ENCODE measurements around the gene ACOX1.

Gene ACOX1

DNA sequence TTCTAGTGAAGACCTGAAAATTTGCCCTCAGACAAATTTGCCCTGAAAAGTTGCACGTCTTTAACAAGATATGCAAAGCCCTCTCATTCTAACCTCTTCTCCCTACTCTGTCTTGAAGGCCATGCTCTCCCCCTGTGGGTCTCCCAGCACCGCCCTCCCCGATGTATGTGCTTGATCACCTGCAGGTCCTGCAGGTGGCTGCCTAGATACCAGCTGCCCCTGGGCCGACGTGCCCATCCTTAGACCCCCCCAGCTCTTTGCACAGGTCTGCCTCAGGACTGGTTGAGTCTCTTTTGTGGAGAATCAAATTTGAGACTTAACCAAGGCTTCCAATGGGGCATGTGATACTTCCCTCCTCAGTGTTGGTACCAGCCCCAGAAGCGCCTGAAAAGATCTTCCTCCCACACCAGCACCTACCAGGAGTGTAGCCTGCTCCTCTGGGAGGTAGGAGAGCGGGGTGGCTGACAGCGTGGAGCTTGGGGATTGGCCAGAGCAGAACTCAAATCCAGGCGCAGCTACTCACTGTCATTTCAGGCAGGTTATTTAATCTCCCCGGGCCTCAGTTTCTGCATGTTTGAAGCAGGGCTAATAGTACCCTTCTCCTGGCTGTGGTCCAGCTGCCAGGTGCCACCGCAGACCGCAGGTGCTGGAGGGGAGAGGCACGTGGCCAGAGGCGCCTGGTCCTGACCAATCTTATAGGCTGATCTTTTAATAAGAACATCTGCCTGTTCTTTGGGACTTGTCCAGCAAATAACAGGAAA is 69.7 kb downstream of the ACOX1 start:
- DNase-seq (ENCODE audit: low read depth in 2 of 2), result no peak

DNA sequence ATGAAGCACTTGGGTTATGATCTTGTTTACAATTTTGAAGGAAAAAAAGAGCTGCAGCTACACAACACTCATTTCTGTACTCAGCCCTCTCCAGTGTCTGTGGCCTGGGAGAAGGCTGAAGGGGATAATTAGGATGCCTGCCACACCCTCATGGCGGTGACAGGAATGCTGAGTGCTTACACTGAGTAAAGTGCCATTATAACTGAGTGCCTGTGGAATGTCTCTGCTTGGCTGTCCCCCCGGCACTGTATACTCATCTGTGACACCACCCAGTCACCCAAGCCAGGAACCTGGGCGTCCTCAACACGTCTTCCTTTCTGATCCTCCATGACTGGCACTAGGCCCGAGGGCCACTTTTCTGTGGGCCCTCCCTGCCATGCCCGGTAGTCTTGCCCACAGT is 70.8 kb downstream of the ACOX1 start:
- no peak for DNase-seq (ENCODE audit: low read depth in 2 of 2)

DNA sequence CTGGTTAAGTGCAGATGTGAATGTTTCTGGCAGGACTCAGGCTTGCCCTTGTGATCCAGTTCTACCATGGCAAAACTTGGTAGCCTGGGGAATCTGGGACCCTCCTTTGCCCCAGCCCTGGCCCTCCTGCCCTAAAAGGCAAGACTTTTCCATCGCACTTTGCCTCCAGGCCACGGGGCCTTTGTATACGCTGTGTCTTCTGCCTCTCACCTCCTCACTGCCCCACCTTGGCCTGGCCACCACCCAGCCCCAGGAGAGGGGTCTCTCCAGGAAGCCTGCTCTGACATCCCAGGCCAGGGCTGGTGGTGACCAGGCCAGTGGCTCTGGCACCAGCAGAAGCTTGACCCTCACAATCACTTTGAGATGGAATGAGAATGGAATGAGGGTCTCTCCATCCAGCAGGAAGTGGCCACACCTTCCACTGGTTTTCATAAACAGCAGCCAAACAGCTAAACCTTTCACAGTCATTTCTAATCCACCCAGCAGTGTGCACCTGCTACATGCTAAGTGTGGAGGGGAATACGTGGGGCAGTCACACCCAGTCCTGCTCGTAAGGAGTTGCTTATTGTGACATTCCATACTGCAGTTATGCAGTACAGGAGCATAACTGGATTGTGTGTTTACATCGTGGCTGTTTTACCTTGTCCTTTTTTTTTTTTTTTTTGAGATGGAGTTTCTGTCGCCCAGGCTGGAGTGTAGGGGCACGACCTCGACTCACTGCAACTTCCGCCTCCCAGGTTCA is 72.7 kb downstream of the ACOX1 start:
- DNase-seq (ENCODE audit: low read depth in 2 of 2), result no peak

DNA sequence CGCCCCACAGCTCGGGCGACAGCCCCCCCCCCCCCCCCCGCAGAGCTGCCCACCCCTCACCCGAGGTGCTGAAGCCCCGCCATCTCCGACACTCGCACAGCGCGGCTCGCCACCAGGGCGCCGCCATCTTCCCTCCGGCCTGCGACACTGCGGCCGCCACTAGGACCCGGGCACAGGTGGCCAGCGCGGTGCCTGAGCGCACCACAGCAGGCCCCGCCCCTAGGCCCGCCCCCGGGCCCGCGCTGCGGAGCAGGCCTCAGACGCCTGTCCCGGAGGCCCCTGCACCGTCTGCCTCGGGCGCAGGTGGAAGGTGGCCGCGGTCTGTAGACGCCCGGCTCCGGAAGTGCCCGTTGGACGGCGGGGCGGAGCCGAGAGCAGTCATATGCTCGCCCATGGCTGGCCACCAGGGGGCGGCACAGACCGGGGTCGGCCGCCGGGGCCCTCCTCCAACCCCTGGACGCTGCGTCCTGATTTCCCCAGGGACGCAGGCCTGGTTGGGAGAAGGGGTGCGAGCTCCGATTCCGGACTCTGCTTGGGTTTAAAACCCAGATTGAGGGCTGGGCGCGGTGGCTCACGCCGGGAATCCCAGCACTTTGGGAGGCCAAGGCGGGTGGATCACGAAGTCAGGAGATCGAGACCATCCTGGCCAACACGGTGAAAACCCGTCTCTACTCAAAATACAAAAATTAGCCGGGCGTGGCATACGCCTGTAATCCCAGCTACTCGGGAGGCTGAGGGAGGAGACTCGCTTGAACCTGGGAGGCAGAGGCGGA is 74.0 kb downstream of the ACOX1 start, which contains the start of gene MRPL38:
Gene MRPL38, minus strand, starts transcription at position 136 of the 773 bp plus-strand sequence. Its CDS starts 9 bp downstream, at position 127.
- DNase-seq (ENCODE audit: low read depth in 2 of 2), result peak; percentile 75 to 78

DNA sequence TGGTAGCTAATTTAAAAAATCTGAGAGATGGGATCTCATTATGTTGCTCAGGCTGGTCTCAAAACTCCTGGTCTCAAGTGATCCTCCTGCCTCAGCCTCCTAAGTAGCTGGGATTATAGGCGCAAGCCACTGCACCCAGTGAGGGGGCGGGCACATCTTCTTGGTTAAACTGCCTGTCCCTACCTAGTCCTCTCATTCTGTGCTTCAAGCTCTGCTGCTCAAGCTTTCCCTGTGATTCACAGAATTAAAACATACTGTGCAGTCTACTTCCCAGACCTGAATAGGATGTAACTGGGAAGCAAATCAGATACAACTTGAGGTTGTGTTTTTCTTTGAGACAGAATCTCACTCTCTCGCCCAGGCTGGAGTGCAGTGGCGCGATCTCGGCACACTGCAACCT is 76.6 kb downstream of the ACOX1 start:
- DNase-seq (ENCODE audit: low read depth in 2 of 2), result no peak

DNA sequence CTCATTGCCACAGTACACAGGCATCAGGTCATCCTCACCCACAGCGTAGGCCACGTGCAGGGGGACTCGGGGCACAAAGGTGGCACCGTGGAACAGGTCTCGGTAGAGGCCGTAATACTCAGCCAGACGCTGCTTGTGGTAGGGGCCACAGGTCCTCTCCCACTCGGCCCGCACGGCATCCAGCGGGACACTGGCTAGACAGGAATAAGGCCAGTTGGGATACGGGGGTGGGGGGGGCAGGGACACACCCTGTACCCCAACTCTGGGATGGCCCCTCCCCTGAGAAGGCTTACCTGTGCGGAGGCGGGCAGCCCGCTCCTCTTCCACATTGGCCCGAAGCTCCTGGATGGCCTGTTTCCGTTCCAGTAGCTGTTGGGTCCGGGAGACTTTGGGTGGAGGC is 77.2 kb downstream of the ACOX1 start:
- DNase-seq (ENCODE audit: low read depth in 2 of 2), result no peak

DNA sequence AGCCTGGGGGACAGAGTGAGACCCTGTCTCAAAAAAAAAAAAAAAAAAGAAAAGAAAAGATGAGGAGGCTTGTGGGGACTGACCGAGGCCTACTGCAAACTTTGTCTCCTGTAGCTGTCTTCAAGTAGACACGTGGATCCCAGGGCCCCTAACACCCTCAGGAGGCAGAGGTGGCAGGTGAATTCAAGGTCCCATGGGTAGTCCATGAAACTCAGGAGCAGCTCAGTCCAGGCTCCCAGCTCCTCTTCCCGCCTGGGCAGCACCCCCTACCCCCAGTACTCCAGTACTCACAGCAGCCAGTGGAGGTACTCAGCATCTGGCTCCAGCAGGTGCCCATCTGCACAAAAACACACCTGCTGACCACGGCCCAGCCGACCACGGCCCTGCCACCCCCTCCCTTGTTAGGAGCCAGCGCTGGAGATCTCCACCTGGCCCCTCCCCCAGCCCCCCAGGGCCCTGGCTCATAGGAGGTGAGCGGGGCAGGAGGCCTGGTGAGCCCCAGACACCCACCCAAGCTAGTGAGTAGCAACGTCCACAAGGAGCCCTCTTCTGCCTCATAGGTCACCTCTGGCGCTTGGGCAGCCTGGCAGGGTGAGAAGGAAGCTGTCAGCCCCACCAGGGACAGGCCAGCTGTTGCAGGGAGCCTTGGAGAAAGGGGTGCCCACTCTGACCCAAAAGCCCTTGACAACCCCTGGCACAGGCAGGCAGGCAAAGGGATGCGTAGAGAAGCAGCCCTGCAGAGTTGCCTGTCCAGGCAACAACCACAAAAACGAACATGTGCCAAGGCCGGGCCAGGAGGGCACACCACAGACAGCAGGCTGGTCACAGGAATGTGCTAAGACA is 78.1 kb downstream of the ACOX1 start:
- no peak for DNase-seq (ENCODE audit: low read depth in 2 of 2)

DNA sequence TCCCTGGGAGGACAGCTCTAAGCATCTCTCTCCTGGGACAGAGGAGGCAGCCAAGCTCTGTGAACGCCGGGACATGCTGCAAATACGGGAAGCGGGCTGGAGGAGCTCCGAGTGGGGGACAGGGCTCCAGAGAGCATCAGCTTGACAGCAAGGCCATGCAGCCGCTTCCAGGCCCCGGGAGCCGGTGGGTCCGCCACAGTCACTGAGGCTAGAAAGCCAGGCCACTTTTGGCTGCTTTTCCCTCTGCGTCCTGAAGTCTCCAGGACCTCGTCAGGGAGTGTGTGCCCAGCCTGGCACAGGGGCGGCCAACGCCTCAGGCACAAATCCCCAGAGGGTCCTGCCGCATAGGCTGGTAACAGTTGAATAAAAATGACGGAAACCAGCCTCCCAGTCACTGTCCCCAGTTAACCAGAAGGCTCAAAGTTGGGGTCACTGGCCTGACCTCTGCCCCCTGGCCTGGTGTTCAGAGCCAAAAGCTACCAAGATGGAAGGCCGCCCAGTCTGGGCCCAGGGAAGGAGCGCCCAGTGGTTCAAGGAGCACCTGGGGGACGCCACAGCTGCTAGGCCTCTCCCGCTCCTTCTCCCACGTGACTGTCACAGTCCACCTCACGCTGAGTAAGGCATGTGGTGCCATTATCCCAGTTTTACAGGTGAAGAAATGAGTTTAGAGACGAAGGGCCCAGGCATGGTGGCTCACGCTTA is 79.0 kb downstream of the ACOX1 start:
- no peak for DNase-seq (ENCODE audit: low read depth in 2 of 2)

DNA sequence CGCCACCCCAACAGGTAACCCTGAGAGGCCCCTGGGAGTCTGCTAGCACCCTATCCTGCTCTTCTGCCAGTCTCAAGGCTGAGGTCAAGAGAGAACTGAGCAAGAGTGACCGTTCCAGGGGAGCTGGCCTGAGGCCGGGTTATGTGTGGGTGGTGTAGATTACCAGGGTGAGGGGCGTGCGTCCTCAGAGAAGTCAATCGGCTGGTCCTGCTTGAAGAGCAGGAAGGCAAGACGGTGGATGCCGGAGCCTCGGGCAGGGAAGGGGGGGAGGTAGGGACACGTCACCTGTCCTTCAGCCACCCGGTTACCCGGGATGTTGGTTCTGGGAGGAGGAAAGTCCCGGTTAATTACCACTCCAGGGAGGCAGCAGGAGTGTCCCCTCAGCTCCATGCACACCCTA is 79.6 kb downstream of the ACOX1 start:
- DNase-seq (ENCODE audit: low read depth in 2 of 2), result no peak

DNA sequence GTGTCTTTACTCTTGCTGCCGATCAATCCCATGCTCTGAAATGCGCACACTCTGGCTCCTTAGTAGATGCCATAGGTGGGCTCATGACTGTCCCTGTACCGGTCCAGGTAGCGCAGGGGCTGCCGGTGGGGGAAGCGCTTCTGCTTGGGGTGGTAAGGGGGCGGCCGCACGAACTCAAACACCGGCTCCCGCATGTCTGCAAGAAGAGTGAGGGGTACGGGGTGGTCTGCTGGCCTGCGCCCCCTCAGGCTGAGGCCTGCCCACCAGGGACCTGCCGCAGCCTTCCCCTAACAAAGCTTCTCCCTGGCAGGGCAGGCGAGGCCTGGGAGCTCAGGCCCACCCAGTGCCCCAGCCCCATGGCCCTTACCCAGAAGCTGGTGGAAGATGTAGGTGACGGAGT is 80.2 kb downstream of the ACOX1 start:
- no peak for DNase-seq (ENCODE audit: low read depth in 2 of 2)

DNA sequence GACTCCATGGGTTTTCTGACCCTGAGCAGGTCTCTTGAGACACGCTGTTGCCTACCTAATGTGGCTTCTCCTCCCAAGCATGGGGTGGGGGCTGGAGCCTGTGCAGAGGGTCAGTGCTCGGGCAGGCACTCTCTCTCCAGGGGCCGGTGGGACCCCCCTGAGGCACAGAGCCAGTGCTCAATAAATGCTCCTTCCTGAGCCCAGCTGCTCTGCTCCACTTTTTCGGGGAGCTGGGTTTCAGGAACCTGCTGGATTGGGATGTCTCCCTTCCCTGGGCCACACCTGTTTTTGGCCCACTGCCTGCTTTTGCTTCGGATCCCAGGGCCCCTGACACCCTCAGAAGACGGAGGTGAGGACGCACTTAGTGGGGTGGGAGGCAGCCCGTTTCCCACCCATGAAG is 80.9 kb downstream of the ACOX1 start:
- DNase-seq (ENCODE audit: low read depth in 2 of 2), result no peak

DNA sequence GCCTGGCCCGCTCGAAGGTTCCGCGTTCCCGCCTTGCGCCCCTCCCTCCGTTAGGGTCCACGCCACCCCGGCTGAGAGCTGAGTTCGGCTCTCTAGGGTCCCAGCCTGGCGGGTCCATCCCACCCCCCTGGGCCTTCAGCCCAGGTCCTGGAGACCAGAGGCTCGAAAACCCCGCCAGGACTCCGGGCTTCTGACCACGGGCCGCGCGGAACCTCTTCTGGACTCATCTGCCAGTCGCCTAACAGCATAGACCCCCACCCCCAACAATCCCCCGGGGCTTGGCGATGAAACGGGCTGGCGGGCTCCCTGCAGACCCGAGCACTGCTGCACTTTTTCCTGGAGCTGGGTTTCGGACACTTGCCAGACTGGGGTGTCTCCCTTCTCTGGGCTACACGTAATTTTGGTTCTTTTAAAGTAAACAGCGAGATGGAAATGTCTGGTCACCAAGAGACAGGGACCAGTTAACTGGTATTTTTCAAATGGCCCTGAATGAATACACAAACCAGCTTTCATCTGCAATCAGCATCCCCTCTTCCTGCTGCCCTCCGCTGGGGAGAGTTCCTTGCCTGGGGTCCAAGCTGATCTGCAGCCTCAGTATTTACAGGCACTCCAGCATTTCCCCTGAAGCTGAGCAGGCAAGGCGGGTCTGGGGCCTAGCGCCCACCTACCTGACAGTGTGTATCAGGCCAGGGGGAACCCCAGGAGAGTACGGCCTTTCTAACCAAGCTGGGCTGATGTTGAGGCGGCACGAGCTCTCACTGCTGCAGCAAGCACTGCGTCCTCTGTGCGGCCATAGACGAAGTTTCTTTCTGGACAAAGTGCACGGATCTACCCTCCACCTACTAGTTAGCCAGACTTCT is 81.6 kb downstream of the ACOX1 start:
- DNase-seq (ENCODE audit: low read depth in 2 of 2), result no peak

DNA sequence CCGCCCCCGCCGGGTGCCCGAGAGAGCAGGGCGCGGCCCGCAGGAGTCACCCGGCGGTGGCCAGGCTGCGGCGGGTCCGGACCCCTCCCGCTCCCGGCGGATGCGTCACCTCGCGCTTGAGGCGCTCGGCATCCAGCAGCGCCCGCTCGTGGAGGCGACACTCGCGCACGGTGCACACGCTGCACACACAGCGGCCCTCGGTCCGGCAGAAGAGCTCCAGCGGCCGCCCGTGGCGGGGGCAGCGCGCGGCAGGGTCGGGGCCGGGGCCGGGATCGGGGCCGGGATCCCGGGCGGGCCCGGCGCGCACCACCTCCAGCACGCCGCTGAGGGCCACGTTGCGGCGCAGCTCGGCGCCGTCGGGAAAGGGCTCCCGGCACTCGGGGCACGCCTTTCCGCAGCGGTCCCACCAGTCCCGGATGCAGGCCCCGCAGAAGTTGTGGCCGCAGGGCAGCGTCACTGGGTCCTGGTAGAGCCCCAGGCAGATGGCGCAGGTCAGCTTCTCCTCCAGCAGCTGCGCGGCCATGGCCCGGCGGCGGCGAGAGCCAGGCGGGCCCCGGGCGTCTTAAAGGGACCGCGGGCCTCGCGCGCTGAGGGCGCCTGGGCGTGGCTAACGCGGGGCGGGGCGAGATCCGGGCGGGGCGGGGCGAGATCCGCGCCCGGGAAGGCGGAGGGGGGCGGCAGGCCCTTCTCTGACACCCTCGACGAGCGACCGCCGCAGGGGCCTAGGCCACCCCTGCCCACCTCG is 82.4 kb downstream of the ACOX1 start, which contains the start of gene TRIM65:
Gene TRIM65, minus strand, starts transcription at position 537 of the 745 bp plus-strand sequence. Its CDS starts 14 bp downstream, at position 523.
- DNase-seq (ENCODE audit: low read depth in 2 of 2), result peak; percentile 31 to 39

DNA sequence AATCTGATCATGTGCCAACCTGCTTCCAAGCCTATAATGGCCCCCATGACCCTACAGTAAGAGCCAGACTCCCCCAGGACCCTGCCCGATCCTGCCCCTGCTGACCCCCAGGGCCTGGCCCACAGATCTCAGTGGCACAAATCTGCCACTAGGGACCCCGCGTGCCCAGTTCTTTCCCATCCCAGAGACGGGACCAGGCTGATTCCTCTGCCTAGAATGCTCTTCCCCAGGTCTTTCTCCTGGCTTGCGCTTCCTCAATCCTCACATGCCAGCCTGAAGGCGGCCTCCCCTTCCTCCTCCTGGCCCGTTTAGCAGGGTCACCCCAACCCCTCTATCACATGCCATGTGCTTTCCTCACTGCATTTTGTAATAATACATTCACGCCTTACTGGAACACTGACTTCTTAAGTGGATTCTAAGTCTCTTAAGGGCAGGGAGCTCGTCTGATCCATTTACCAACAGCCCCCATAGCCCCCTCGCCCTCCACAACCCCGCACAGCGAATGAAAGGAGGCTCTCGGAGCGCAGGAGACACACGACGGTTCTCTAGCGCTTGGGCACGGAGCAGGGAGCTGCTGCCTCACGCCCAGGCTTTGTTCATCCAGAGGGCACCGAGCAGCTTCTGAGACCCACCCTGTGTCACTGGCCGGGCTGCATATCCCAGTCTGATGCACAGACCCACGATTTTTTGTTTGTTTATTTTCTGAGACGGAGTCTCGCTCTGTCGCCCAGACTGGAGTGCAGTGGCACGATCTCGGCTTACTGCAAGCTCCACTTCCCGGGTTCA is 83.4 kb downstream of the ACOX1 start:
- no peak for DNase-seq (ENCODE audit: low read depth in 2 of 2)

DNA sequence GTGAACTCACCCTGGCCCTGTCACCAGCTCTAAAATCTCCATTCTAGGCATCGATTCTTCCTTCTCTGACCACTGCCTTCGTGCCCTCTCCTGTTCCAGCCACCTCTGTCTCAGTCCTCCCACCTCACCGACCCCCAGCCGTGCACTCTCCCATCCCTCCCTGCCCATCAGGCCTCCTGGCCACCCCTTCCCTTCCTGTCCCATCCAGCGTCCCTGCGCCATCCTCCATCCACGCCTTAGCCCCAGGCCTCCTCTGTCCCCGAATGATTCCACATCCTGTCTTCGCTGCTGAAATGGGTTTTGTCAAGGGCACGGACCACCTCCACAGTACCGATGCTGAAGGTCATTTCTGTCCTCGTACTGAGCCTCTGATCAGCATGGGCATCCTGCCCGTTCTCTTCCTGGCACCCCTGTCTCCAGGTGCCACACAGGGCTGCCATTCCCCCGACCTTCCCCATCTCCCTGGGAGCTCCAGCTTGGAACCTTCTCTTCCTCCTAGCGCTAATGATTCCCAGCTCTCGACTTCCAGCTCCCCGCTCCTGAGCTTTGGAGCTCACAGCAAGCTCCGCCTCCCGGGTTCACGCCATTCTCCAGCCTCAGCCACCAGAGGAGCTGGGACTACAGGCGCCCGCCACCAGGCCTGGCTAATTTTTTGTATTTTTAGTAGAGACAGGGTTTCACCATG is 84.8 kb downstream of the ACOX1 start:
- DNase-seq (ENCODE audit: low read depth in 2 of 2), result no peak

DNA sequence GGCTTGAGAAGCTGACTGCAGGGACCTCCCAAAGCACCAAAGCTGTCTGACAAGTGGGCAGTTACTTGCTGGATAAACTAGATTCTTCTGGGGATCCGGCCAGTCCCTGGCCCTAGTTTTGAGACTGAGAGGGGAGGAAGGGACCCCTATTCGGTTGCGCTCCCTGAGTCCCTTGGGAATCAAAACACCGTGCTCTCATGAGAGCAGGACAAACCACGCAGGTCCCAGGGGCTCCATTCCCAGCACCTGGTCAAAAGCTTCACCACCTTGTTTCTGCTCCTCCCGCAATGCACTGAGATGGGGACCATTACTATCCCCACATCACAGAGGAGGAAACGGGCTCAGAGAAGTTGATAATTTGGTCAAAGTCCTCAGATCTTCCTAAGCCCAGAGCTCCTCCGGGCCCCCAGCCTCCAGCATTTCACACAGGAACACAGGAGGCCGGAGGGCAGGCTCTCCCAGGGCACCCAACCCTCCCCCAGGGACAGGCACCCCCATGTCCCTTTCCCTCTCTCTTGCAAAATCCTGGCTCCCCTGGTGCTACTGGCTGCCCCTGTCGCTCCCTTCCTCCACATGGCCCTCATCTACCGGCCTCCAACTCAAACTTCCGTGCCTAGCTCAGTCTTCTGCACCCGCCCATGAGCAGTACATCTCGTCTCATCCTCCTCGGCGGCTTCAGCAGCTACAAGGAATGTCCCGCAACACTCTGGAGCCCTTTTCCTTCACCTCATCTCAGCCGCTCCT is 85.5 kb downstream of the ACOX1 start:
- no peak for DNase-seq (ENCODE audit: low read depth in 2 of 2)

Data from fibroblast of skin of left biceps (primary cell).